GM12892 (cell line): ENCODE measurements around the gene ETNPPL.

Source experiments
- DNase-seq: peaks from one replicate; pipeline ENCODE4 v3.0.0; 2011; ENCODE audit not compliant: insufficient read length
- FAIRE-seq: peaks from 2 replicates; lab custom pipeline; 2011; peaks lifted over from hg19 to GRCh38; lab: Jason Lieb, UNC
- POLR2A ChIP-seq: IDR thresholded peaks from 2 replicates; pipeline ENCODE4 v1.6.1; 2011; ENCODE audit warnings: low read depth, low read length, control low read depth
- POLR2AphosphoS5 ChIP-seq: IDR thresholded peaks from 2 replicates; pipeline ENCODE4 v1.6.1; 2011; ENCODE audit warnings: low read depth, low read length, control low read depth
- TAF1 ChIP-seq: IDR thresholded peaks from 2 replicates; pipeline ENCODE4 v1.6.1; 2011; ENCODE audit warnings: low read depth, mild to moderate bottlenecking, control low read depth, low read length, borderline replicate concordance

Gene ETNPPL

DNA sequence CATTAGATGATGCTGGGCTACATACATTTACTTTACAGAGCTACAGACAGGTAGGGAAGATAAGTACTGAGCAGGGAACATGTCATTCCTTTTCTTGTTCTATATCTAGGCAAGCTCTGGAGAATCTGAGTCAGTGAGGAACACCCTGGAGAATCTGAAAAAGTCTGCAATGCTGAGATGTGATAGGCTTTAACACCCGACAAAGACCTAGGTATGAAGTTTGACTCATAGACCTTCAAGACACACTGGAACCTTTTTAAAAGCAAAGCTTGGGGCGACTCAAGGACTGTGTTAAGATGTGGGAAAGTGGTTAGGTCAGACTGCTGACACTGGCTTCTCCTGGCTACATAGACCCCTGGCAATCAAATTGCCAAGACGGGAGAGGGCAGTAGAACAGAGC is 69.6 kb downstream of the ETNPPL start:
- FAIRE-seq (no peak), DNase-seq (no peak)
- TF ChIP-seq POLR2A: no peak
- TF ChIP-seq POLR2AphosphoS5: no peak
- TF ChIP-seq TAF1: no peak
